GOT3 (cell line): ENCODE results near the gene NUMB.

ENCODE experiments used
- DNase-seq: peaks from one replicate; lab custom pipeline; 2025; ENCODE audit warnings: mixed read lengths; lab: John Stamatoyannopoulos, UW

Gene NUMB

DNA sequence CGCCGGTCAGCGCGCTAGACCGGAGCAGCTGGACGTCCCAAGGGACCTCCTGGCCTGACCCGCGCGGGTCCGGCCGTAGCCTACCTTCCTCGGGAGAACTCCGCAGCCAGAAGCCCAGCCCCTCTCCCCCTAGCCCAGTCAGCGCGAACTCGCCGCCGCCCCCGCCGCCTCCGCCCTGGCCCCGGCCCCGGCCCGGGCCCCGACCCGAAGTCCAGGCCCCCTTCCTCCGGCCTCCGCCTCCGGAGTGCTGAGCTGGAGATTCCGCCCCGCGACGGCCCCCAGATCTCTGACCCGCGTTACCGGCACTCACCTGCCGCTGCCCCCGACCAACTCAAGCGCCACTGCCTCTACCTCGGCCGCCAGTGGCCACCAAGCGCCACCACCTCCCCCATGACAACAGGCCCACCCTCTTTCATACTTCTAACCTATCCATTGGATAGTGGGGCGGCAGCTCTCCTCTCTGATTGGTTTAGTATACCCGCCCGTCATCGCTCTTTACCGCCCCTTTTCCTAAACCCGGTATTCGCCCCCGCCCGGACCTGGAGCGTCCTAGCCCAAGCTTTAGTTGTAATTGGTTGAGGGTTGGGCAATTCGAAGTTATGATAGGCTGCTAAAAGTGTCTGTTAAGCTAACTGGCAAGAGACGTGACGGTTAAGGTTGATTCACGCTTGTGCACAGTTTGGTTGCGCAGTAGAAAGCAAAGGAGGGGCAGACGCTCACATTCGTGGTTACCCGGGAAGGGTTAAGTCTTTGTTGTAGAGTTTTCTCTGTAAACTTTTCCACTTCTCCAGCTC lies at the start of gene NUMB:
NUMB (minus strand) TSS at position 364 of the 794 bp plus-strand sequence. CDS start 102,795 bp downstream, outside the sequence.
- peak; percentile 65 for DNase-seq

- no peak for DNase-seq
Observed at GRCh38 chr14:73503648-73504047, 45.3 kb upstream of the NUMB start.

DNA sequence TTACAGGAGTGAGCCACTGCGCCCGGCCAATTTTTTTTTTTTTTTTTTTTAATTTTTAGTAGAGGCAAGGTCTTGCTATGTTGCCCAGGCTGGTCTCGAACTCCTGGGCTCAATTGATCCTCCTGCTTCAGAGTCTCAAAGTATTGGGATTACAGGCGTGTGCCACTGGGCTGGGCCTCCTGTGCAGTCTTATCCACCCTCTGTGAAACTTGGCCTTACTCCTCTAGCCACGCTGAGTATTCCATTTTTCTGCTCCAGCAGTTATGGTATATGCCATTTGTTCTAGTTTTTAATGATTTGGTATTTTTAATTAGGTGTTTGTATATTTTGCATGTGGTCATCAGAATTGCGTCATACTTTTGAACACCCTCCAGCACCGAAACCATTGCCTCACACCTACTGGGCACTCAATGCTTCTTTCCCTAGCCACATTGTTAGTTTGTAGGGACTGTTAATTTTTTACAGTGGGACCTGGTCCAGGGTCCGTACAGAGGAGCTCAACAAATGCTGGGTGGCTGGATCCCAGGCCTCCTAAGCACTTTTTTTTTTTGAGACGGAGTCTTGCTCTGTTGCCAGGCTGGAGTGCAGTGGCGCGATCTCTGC lies 43.8 kb upstream of the NUMB start:
- no peak for DNase-seq

- no peak for DNase-seq
Observed at GRCh38 chr14:73500360-73500759, 42.0 kb upstream of the NUMB start.

DNA sequence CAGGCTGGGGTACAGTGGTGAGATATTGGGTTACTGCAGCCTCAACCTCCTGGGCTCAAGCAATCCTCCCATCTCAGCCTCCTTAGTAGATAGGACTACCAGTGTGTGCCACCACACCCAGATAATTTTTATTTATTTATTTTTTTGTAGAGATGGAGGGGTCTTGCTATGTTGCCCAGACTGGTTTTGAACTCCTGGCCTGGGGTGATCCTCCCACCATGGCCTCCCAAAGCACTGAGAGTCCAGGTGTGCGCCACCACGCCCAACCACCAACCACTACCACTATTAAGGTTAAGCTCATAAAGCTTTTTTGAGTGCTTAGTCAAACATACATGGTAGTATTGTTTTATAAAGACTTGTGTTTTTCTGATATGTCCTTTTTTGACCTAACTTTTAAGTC lies 36.2 kb upstream of the NUMB start:
- DNase-seq, result no peak

- DNase-seq, result no peak
Observed at GRCh38 chr14:73492670-73493069, 34.3 kb upstream of the NUMB start.

DNA sequence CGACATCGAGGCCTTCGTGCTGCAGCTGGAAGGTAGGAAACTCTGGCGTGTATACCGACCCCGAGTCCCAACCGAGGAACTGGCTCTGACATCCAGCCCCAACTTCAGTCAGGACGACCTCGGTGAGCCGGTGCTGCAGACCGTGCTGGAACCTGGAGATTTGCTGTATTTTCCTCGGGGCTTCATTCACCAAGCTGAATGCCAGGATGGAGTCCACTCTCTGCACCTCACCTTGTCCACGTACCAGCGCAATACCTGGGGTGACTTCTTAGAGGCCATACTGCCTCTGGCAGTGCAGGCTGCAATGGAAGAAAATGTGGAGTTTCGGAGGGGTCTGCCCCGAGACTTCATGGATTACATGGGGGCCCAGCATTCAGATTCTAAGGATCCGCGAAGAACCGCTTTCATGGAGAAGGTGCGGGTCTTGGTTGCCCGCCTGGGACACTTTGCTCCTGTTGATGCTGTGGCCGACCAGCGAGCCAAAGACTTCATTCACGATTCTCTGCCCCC lies 33.8 kb upstream of the NUMB start:
- no peak for DNase-seq

DNA sequence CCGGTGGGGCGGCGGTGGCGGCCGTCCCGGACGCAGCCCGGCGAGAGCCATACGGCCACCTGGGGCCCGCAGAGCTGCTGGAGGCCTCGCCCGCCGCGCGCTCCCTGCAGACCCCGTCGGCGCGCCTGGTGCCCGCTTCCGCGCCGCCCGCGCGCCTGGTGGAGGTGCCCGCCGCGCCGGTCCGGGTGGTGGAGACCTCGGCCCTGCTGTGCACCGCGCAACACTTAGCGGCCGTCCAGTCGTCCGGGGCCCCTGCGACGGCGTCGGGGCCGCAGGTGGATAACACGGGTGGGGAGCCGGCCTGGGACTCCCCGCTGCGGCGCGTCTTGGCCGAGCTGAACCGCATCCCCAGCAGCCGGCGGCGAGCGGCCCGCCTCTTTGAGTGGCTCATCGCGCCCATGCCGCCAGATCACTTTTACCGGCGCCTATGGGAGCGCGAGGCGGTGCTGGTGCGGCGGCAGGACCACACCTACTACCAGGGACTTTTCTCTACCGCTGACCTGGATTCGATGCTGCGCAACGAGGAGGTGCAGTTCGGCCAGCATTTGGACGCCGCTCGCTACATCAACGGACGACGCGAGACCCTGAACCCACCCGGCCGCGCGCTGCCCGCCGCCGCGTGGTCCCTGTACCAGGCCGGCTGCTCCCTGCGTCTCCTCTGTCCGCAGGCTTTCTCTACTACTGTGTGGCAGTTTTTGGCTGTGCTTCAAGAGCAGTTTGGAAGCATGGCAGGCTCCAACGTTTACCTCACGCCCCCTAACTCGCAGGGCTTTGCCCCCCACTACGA lies 33.1 kb upstream of the NUMB start:
- no peak for DNase-seq

DNA sequence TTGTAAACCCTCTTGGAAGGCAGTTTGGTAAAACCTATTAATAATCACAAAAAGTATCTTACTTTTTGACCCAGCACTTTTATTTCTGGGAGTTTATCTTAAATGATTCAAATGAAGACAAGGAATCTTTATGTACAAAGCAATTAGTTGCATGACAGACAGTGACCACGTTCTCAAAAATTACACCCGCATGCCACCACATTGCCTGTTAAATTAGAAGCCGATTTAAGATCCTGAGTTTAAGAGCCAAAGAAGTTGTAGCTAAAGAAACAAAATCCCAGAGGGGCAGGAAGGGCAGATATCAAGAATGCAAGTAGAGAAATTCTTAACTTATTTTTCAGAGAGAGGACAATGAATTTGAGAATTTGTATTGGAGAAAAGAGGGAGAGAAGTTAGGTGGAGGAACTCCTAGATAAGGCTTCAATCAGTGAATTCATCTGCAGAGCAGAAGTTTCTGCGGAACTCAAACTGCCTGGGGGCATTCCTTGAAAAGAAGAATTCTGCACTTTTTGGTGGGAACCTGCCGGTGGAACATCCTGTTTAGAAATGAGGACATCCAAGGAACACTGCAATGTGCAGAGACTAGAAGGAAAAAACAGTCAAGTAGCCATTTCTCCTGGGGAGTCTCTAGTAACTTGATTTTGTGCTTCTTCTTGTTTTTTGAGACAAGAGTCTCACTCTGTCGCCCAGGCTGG lies 31.3 kb upstream of the NUMB start:
- DNase-seq, result no peak

DNA sequence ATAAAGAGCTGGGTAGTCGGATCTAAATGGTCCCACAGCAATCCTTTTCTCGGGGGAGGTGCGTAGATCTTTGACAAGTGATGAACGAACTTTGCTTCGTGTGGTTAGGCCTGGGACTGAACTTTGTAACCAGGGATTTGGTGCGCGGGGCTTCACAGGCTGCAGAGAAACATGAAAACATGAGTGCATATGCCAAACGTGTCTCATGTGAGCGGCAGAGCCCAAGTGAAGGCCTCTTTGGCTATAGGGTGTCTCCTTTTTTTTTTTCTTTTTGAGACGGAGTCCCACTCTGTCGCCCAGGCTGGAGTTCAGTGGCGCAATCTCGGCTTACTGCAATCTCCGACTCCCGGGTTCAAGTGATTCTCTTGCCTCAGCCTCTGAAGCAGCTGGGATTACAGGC lies 20.3 kb upstream of the NUMB start:
- no peak for DNase-seq

DNA sequence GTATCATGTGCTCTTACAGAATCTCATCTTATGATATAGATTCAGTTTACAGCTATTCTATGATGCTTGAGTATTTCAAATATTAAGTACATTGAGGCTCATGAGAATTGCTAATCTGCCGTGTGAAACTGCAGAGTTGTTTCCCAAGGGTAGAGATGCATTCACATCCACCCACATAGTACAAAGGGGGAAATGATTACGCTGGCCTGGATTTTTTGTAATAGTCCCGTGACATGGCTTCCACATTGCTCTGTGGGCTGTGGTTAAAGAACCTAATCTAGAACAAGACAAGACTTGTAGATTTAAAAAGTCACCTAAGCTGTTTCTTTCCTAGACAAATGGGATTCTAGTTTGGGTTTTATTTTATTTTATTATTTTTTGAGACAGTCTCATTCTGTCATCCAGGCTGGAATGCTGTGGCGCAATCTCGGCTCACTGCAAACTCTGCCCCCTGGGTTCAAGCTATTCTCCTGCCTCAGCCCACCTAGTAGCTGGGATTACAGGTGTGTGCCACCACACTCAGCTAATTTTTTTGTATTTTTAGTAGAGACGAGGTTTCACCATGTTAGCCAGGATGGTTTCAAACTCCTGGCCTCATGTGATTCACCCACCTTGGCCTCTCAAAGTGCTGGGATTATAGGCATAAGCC lies 19.4 kb upstream of the NUMB start:
- no peak for DNase-seq

DNA sequence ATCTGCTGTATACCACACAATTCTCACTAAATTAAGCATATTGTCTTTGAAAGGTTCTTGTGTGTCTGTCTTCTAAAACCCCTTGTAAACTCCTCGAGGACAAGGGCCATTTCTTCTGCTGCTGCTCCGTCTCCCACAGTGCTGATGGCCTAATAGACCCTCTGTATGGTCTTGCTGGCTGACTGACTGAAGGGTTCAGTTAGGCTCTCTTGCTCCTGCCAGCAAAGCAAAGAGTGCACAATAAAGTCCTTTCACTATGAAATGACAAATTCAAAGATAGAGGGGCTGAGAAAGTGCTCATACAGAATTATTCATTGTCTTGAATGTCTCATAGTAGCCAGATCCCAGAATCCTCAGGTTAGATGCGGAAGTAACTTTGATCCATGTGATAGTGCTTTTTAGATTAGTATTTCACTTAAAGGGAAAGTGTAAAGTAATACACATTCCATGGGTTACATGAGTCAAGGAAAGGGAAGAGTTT lies 18.1 kb upstream of the NUMB start:
- no peak for DNase-seq

DNA sequence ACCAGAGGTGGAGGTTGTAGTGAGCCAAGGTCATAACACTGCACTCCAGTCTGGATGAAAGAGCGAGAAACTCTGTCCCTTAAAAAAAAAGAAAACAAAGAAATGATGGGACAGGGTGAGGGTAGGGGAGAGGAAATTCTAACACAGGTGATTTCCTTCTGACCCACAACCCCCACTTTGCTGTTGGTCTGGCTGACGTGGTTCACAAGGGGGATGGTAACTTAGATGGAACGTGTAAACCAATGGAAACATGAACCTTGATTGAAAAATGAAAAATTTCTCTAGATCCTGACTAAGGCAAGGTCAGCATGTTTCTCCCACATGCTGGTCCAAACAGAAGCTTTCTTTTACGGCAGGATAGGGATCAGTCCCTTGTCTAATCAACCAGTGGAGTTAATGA lies 16.6 kb upstream of the NUMB start:
- DNase-seq, result no peak

DNA sequence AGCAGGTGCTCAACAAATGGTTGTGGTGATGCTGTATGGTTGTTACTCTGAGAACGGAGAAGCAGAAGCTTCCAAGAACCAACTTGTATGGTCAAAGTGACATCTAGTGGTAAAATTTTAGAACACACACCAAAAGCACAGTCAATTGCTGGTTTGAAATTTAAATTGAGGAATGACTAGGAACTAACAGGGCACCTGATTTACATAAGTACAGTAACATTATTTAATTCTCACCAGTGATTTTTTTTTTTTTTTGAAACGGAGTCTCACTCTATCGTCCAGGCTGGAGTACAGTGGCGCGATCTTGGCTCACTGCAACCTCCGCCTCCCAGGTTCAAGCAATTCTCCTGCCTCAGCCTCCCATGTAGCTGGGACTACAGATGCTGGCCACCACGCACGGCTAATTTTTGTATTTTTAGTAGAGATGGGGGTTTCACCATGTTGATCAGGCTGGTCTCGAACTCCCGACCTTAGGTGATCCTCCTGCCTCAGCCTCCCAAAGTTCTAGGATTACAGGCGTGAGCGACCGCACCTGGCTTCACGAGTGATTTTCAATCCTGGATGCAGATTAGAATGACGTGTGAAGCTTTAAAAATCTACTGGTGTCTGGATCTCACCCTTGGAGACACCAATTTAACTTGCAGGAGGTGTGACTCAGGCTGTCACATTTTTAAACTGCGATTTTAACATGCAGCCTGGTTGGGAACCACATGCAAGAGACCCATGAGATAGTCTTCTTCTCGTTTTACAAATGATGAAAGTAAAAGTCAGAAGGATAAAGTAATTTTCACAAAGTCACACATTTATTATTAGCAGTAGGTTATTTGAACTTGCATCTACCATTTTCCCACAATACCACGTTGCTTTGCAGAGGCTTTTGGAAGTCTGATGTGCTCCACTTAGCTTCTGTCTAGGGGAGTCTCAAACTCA lies 14.1 kb upstream of the NUMB start:
- DNase-seq, result no peak

DNA sequence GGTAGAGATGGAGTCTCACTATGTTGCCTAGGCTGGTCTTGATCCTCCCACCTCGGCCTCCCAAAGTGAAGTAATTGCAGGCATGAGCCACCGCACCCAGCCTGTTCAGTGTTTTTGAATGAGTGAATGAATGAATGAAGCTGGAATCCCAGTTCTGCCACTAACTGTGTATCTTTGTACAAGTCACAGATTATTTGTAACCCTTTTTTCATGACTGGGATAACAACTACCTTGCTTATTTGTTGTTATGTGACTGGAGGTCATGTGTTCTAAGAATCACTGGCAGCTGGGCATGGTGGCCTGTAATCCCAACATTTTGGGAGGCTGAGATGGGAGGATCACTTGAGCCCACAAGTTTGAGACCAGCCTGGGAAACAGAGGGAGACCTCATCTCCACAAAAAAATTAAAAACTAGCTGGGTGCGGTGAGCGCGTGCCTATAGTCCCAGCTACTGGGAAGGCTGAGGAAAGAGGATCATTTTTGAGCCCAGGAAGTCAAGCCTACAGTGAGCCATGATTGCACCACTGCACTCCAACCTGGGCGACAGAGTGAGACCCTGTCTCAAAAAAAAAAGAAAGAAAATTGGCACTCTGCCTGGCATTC lies 13.3 kb upstream of the NUMB start:
- DNase-seq, result no peak

DNA sequence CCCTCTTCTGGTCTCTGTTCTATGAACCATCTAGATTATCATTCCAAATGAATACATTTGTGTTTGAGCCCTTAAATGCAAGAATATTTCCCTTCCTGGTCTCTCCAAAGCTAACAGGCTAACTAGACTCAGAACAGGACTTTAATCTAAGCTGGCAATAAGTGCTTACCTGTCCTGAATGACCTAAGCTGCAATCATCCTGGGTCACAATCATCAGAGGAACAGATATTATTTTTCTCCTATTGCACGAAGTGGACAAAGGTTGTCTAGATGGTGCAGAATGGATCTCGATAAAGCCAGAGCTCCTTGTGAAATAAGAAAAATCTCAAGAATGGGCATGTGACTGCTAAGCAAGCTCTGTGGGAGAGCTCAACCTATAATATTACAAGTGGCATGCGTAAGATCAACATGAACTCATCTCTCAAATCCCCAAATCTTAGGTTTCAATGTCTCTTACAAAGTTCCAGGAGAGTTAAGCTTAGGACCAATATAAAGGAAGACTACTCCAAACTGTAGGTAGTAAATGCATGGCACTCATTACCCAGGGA lies 10.6 kb upstream of the NUMB start:
- DNase-seq, result no peak

- no peak for DNase-seq
Observed at GRCh38 chr14:73467800-73468199, 9.5 kb upstream of the NUMB start.

DNA sequence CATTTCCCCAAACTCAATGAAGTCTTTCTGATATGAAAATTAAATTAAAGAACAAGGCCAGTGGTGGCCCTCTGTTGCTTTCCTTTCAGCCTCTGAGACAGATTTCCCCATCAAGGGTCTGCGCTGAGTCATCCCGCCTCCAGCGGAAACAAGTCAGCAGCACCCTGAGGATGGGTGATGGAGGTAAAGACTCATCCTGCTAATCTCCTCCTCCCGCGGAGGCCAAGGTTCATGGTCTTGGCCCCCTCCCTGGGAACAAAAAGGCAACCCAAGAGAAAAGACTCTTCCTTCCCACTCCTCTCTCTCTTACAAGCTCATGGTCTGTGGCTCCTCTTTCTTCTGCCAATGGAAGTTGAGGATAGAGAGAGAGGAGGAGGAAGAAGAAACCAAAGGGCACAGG lies 9.0 kb upstream of the NUMB start:
- no peak for DNase-seq

DNA sequence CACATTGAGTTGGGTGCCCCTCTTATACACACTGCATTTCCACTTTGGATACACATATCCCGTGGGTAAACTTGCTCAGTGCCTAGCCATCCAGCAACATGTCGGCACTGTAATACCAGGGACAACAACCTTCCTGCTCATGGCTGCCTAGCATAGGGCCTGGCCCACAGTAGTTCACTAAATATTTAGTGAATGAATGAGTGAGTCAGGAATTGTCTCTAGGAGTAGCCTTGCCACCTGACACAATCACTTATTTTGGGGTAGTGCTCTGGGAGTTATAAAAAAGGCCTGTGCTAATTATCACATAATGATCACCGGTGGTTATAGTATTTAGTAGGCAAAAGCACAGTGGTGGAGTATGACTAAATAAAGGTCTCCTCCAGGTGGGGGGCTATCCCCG lies 8.5 kb upstream of the NUMB start:
- DNase-seq, result no peak
